ENCODE results near the gene CRNN. TPM values are rescaled to one million over a fixed set of nuclear protein-coding genes. Genes with fewer than 3 reads are reported as not detected.
A peak's percentile ranks its signal among the peaks of the same experiment; 100 is the strongest.

CRNN gene
- total RNA-seq, 1 experiment from 2014 or later: not detected

- peaks cover 25% of the 10 kb centered on the region for H3K27me3 ChIP-seq (ENCODE audit: low read length)
- intact Hi-C loops (cut with micrococcal nuclease): loop anchor here (1.0 to 5.0 kb wide), 5 partner anchors 42 to 389 kb away; no protein-coding TSS in a partner anchor
- H3F3A ChIP-seq (ENCODE audit: low read length, unreplicated experiment): no peaks in the 10 kb centered on the region
- peak overlapping the region; percentile 50 for H2AFZ ChIP-seq (ENCODE audit: low read length)
- DNase-seq: peak; percentile 82
- H3K9ac ChIP-seq (ENCODE audit: low read length): no peak overlapping the region
- H3K4me2 ChIP-seq (ENCODE audit: low read length): no peak overlapping the region
- no peaks in the 10 kb centered on the region for H3K9me3 ChIP-seq (ENCODE audit: low read length)
- no peaks in the 10 kb centered on the region for H3K79me2 ChIP-seq (ENCODE audit: low read length)
- H4K20me1 ChIP-seq (ENCODE audit: low read length): no peaks in the 10 kb centered on the region
- POLR2A ChIA-PET (ENCODE audit: unreplicated experiment): interaction anchor here (0.6 to 0.7 kb wide), 2 partner anchors 214 to 1037 kb away, joined by 3 read pairs; no protein-coding TSS in a partner anchor
- TF ChIP-seq EZH2phosphoT487 (IDR thresholded peaks at IDR 0.05; ENCODE audit: borderline replicate concordance, low read length) (no peak), CTCF (conservative IDR thresholded peaks at IDR 0.05; ENCODE audit: low read depth, low read length) (peak; percentile 94)
- CTCF ChIA-PET: interaction anchor here (0.7 to 3.3 kb wide), 3 partner anchors 10 to 42 kb away, joined by 3 to 19 read pairs (median 17); no protein-coding TSS in a partner anchor
- H3K27ac ChIP-seq (ENCODE audit: low read length): no peak overlapping the region
- peaks cover 6% of the 10 kb centered on the region for H3K4me1 ChIP-seq (ENCODE audit: insufficient read depth, low read length)
- no TSS peak for BruUV-seq (replicated peaks)
- peak; percentile 97 for ATAC-seq
- H3K4me3 ChIP-seq (ENCODE audit: low read length): no peak overlapping the region
- H3K9me2 ChIP-seq (replicated peaks; ENCODE audit: low read length): no peaks in the 10 kb centered on the region
- no peaks in the 10 kb centered on the region for H3K36me3 ChIP-seq (ENCODE audit: low read depth, low read length)
Measured at GRCh38 chr1:152440635-152441471, 26.8 kb upstream of the CRNN start.

DNA sequence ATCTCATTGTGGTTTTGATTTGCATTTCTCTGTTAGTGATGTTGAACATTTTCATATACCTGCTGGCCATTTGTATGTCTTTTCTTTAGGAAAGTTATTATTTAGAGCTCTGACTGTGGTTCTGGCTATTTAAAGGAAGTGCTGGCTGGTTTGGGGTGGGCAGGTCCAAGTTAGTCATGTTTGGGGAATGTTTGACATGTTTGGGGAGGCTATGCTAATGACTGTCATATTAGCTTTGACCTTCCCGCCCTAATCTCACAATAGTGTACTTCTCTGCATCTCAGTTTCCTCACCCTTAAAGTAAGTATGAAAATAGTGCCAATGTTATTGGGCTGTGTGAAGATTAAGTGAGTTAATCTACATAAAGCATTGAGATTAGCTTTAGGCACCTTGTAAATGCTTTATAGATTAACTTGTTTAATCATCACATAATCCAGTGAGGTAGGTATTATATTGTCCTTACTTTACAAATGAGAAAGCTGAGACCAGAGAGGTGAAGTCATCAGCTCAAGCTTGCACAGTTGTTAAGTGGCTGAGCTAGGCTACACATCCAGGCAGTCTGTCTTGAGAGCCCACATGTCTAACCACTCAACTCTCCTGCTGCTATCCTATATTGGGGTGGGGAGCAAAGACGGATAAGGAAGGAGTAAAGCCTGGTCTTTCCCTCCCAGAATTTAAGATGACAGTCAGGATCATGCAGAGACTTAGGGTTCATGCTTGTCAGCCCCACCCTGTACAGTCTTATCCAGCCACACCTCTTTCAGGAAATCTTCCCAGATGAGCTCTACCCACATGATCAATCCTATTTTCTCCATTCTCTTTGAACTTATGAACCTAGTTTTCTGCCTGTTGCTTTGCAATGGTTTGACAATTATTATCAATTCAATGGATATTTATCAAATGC is 22.8 kb upstream of the CRNN start:
- Histone ChIP-seq H4K20me1 (ENCODE audit: low read length) (no peaks in the 10 kb centered on the region), H3K9me3 (ENCODE audit: low read length) (no peaks in the 10 kb centered on the region), H3K4me2 (ENCODE audit: low read length) (no peak overlapping the region), H3K4me1 (ENCODE audit: insufficient read depth, low read length) (peaks cover 6% of the 10 kb centered on the region), H3K27ac (ENCODE audit: low read length) (no peak overlapping the region), H3K27me3 (ENCODE audit: low read length) (peaks cover 11% of the 10 kb centered on the region), H3K4me3 (ENCODE audit: low read length) (no peak overlapping the region), H3K9me2 (replicated peaks; ENCODE audit: low read length) (no peaks in the 10 kb centered on the region), H3K79me2 (ENCODE audit: low read length) (no peaks in the 10 kb centered on the region), H3K9ac (ENCODE audit: low read length) (no peak overlapping the region), H3F3A (ENCODE audit: low read length, unreplicated experiment) (no peaks in the 10 kb centered on the region), H3K36me3 (ENCODE audit: low read depth, low read length) (no peaks in the 10 kb centered on the region), H2AFZ (ENCODE audit: low read length) (no peak overlapping the region)
- TF ChIP-seq EZH2 (IDR thresholded peaks at IDR 0.05; ENCODE audit: low read length, unreplicated experiment) (no peak), CTCF (conservative IDR thresholded peaks at IDR 0.05; ENCODE audit: low read depth, low read length) (no peak), EZH2phosphoT487 (IDR thresholded peaks at IDR 0.05; ENCODE audit: borderline replicate concordance, low read length) (no peak)
- no TSS peak for BruUV-seq (replicated peaks)
- ChIA-PET CTCF (interaction anchor here (1.9 kb wide), 1 partner anchor 22 kb away, joined by 14 read pairs; no protein-coding TSS in a partner anchor), POLR2A (ENCODE audit: unreplicated experiment) (no interaction called here)
- ATAC-seq (peak; percentile 45), DNase-seq (peak; percentile 36)
- intact Hi-C loops (cut with micrococcal nuclease): no loop called here
